ENCODE results near the gene LKAAEAR1. TPM values are rescaled to one million over a fixed set of nuclear protein-coding genes. Genes with fewer than 3 reads are reported as not detected.

Gene LKAAEAR1
- total RNA-seq, 6 donors from 2014 or later: 1.3 to 7.8 (median 4.9) TPM; not detected in 2

GRCh38 chr20:64078934-64079272 lies 5.3 kb downstream of the LKAAEAR1 start:
- 6 to 12% methylated on average over 2 to 4 of the region's 4 CpGs for WGBS, 2 donors
- TF ChIP-seq, protein P1, sequence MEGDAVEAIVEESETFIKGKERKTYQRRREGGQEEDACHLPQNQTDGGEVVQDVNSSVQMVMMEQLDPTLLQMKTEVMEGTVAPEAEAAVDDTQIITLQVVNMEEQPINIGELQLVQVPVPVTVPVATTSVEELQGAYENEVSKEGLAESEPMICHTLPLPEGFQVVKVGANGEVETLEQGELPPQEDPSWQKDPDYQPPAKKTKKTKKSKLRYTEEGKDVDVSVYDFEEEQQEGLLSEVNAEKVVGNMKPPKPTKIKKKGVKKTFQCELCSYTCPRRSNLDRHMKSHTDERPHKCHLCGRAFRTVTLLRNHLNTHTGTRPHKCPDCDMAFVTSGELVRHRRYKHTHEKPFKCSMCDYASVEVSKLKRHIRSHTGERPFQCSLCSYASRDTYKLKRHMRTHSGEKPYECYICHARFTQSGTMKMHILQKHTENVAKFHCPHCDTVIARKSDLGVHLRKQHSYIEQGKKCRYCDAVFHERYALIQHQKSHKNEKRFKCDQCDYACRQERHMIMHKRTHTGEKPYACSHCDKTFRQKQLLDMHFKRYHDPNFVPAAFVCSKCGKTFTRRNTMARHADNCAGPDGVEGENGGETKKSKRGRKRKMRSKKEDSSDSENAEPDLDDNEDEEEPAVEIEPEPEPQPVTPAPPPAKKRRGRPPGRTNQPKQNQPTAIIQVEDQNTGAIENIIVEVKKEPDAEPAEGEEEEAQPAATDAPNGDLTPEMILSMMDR (IDR thresholded peaks at IDR 0.05): no peak
- TF ChIP-seq EP300 (IDR thresholded peaks at IDR 0.05): no peak
- no peak for TF ChIP-seq POLR2A (IDR thresholded peaks at IDR 0.05)
- TF ChIP-seq POLR2AphosphoS5 (IDR thresholded peaks at IDR 0.05): no peak
- H3K4me1 ChIP-seq: peaks cover 32 to 71% (median 42%) of the 10 kb centered on the region in 4 donors

GRCh38 chr20:64077876-64078551 lies 6.2 kb downstream of the LKAAEAR1 start:
- TF ChIP-seq POLR2AphosphoS5 (IDR thresholded peaks at IDR 0.05): no peak
- peak overlapping the region; percentile 78 to 94 (median 88) for H3K27ac ChIP-seq
- H3K9me3 ChIP-seq: no peaks in the 10 kb centered on the region
- no peaks in the 10 kb centered on the region for H3K27me3 ChIP-seq
- H3K4me3 ChIP-seq: peak overlapping the region; percentile 71 to 92 (median 80)
- H3K4me1 ChIP-seq: peaks cover 26 to 62% (median 34%) of the 10 kb centered on the region in 4 donors
- 43 to 53% methylated on average over 9 to 12 of the region's 15 CpGs for WGBS, 2 donors
- DNase-seq (peak in 1 of 2 donors; percentile 71), ATAC-seq (ENCODE audit: low FRiP score in 2 of 2) (no peak)
- peaks cover 0 to 30% (median 20%) of the 10 kb centered on the region in 4 donors for H3K36me3 ChIP-seq

More at GRCh38 chr20:64078934-64079272, 5.3 kb downstream of the LKAAEAR1 start:
- Histone ChIP-seq H3K36me3 (peaks cover 0 to 22% (median 12%) of the 10 kb centered on the region in 4 donors), H3K9me3 (no peaks in the 10 kb centered on the region), H3K27me3 (peaks cover 0 to 4% (median under 1%) of the 10 kb centered on the region in 4 donors), H3K4me3 (peak overlapping the region; percentile 71 to 92 (median 80)), H3K27ac (peak overlapping the region; percentile 78 to 94 (median 88))
- DNase-seq (peak in 1 of 2 donors; percentile 66), ATAC-seq (ENCODE audit: low FRiP score in 2 of 2) (no peak)

DNA sequence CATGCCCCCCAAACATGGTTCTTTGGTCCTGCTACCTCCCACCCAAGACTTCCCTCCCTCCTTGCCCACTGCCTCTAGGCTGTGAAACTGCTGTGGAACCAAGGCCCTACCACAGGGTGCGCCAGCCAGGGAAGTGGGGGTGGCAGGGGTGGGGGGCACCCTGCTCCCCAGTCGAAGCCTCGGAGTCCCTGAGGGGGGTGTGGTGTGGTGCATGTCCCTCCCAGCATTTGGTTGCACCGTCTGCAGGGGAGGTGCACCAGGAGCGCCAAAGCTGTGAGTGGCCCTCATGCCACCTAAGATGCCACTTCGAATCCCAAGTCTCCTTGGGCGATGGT lies 6.7 kb downstream of the LKAAEAR1 start:
- DNase-seq: no peak
- ATAC-seq (ENCODE audit: low FRiP score in 2 of 2): no peak
- Histone ChIP-seq H3K4me3 (peak overlapping the region; percentile 29 to 92 (median 76)), H3K36me3 (peaks cover 0 to 35% (median 21%) of the 10 kb centered on the region in 4 donors), H3K27ac (peak overlapping the region; percentile 78 to 94 (median 88)), H3K27me3 (no peaks in the 10 kb centered on the region), H3K9me3 (no peaks in the 10 kb centered on the region), H3K4me1 (peaks cover 22 to 57% (median 29%) of the 10 kb centered on the region in 4 donors)
- TF ChIP-seq, protein P1 (IDR thresholded peaks at IDR 0.05): no peak
- 47 to 64% methylated on average over 3 to 7 of the region's 7 CpGs for whole genome bisulfite sequencing, 2 donors

GRCh38 chr20:64077094-64077493 lies 7.1 kb downstream of the LKAAEAR1 start:
- Histone ChIP-seq H3K4me3 (peak overlapping the region in 3 of 4 donors; percentile 71 to 92 (median 80)), H3K4me1 (peaks cover 19 to 52% (median 25%) of the 10 kb centered on the region in 4 donors), H3K9me3 (no peaks in the 10 kb centered on the region), H3K27ac (peak overlapping the region; percentile 78 to 94 (median 88)), H3K27me3 (no peaks in the 10 kb centered on the region), H3K36me3 (peaks cover 0 to 39% (median 23%) of the 10 kb centered on the region in 4 donors)
- ATAC-seq (ENCODE audit: low FRiP score in 2 of 2) (peak in 1 of 2 donors; percentile 26), DNase-seq (peak in 1 of 2 donors; percentile 48)
- TF ChIP-seq, protein P1 (IDR thresholded peaks at IDR 0.05): no peak
- TF ChIP-seq POLR2A (IDR thresholded peaks at IDR 0.05): peak in 1 of 4 donors; percentile 10
- WGBS, 2 donors: 74% methylated on average over 8 of the region's 8 CpGs; no CpG with 5 or more reads in 1 of the 2 donors

GRCh38 chr20:64076061-64076997 lies 7.9 kb downstream of the LKAAEAR1 start:
- WGBS, 2 donors: 88 to 91% methylated on average over 8 to 22 of the region's 22 CpGs
- H3K27ac ChIP-seq: peak overlapping the region; percentile 78 to 94 (median 88)
- no peaks in the 10 kb centered on the region for H3K27me3 ChIP-seq
- H3K4me1 ChIP-seq: peaks cover 17 to 45% (median 21%) of the 10 kb centered on the region in 4 donors
- H3K9me3 ChIP-seq: no peaks in the 10 kb centered on the region
- no peak for DNase-seq
- TF ChIP-seq, protein P1 (IDR thresholded peaks at IDR 0.05): no peak
- TF ChIP-seq POLR2A (IDR thresholded peaks at IDR 0.05) (no peak), POLR2AphosphoS5 (IDR thresholded peaks at IDR 0.05) (no peak), EP300 (IDR thresholded peaks at IDR 0.05) (no peak)
- no peak for ATAC-seq (ENCODE audit: low FRiP score in 2 of 2)
- peaks cover 0 to 41% (median 24%) of the 10 kb centered on the region in 4 donors for H3K36me3 ChIP-seq
- H3K4me3 ChIP-seq: peak overlapping the region in 3 of 4 donors; percentile 71 to 92 (median 80)
